Activated CD4-positive, alpha-beta T cell treated with anti-CD3 and anti-CD28 coated beads, Interleukin-2, amount 10 ng/mL, durations not matched to agents 7 days and 5 days (primary cell): ENCODE measurements around the gene ZNF609. TPM values are rescaled to one million over a fixed set of nuclear protein-coding genes. Genes with fewer than 3 reads are reported as not detected.

Source experiments
- CTCF ChIA-PET: fragments of 350-600 bp; sonication (Branson Sonifier 250); formaldehyde crosslinking; loops from one replicate; lab custom pipeline; 2021; ENCODE audit warnings: antibody characterized with exemption; lab: Charles Lee
- POLR2A ChIA-PET: fragments of 350-600 bp; sonication (Branson Sonifier 250); formaldehyde crosslinking; loops from one replicate; lab custom pipeline; 2021; ENCODE audit warnings: antibody characterized with exemption; lab: Charles Lee
- DNase-seq: peaks from one replicate; pipeline ENCODE4 v3.0.0-alpha.2; 2020
- H3K27ac Mint-ChIP-seq: one replicate; pipeline ENCODE4 v1.8.0; 2021; ENCODE audit warnings: mild to moderate bottlenecking, moderate library complexity, mixed read lengths
- H3K27me3 Mint-ChIP-seq: one replicate; pipeline ENCODE4 v1.8.0; 2021; ENCODE audit warnings: mixed read lengths
- H3K36me3 Mint-ChIP-seq: one replicate; pipeline ENCODE4 v1.8.0; 2021; ENCODE audit warnings: low read depth, mixed read lengths
- H3K4me1 Mint-ChIP-seq: one replicate; pipeline ENCODE4 v1.8.0; 2021; ENCODE audit warnings: mixed read lengths
- H3K4me3 Mint-ChIP-seq: one replicate; pipeline ENCODE4 v1.8.0; 2021; ENCODE audit warnings: mild to moderate bottlenecking, moderate library complexity, mixed read lengths
- H3K9me3 Mint-ChIP-seq: one replicate; pipeline ENCODE4 v1.8.0; 2021; ENCODE audit warnings: mixed read lengths
- total RNA-seq, 2 experiments: library from RNA; stranded (reverse); gene quantifications; one replicate each; pipeline ENCODE4 v1.2.3, GENCODE V29; 2021

Gene ZNF609
- total RNA-seq, 2 experiments from 2014 or later: 38.9 to 42.1 TPM

- Mint-ChIP-seq H3K27ac (no peak overlapping the region), H3K27me3 (no peaks in the 10 kb centered on the region), H3K36me3 (peaks cover 30% of the 10 kb centered on the region), H3K4me3 (no peak overlapping the region), H3K4me1 (peaks cover 23% of the 10 kb centered on the region), H3K9me3 (no peaks in the 10 kb centered on the region)
- POLR2A ChIA-PET: no interaction called here
- no peak for DNase-seq
- CTCF ChIA-PET: interaction anchor here (1.0 to 1.7 kb wide), 2 partner anchors 11 to 16 kb away, joined by 3 to 4 read pairs; no protein-coding TSS in a partner anchor
Observed at GRCh38 chr15:64519897-64520296, 59.5 kb downstream of the ZNF609 start.

GRCh38 chr15:64521201-64521600 lies 60.8 kb downstream of the ZNF609 start:
- ChIA-PET POLR2A (no interaction called here), CTCF (interaction anchor here (0.6 to 0.9 kb wide), 2 partner anchors 11 to 499 kb away, joined by 3 read pairs; no protein-coding TSS in a partner anchor)

GRCh38 chr15:64521726-64522164 lies 61.4 kb downstream of the ZNF609 start:
- Mint-ChIP-seq H3K9me3 (no peaks in the 10 kb centered on the region), H3K27me3 (no peaks in the 10 kb centered on the region), H3K4me1 (peaks cover 25% of the 10 kb centered on the region), H3K27ac (no peak overlapping the region), H3K36me3 (peaks cover 32% of the 10 kb centered on the region), H3K4me3 (no peak overlapping the region)
- ChIA-PET POLR2A (no interaction called here), CTCF (interaction anchor here (0.9 kb wide), 1 partner anchor 11 kb away, joined by 3 read pairs; no protein-coding TSS in a partner anchor)
- no peak for DNase-seq

More at GRCh38 chr15:64521201-64521600, 60.8 kb downstream of the ZNF609 start:
- DNase-seq: no peak
- Mint-ChIP-seq H3K9me3 (no peaks in the 10 kb centered on the region), H3K27ac (no peak overlapping the region), H3K27me3 (no peaks in the 10 kb centered on the region), H3K4me3 (no peak overlapping the region), H3K36me3 (peaks cover 33% of the 10 kb centered on the region), H3K4me1 (peaks cover 23% of the 10 kb centered on the region)

- ChIA-PET POLR2A (no interaction called here), CTCF (interaction anchor here (0.8 kb wide), 1 partner anchor 114 kb away, joined by 3 read pairs; no protein-coding TSS in a partner anchor)
Observed at GRCh38 chr15:64522226-64522823, 61.9 kb downstream of the ZNF609 start.

GRCh38 chr15:64523240-64523639 lies 62.9 kb downstream of the ZNF609 start:
- Mint-ChIP-seq H3K36me3 (peaks cover 29% of the 10 kb centered on the region), H3K27me3 (no peaks in the 10 kb centered on the region), H3K4me1 (peaks cover 32% of the 10 kb centered on the region), H3K27ac (no peak overlapping the region), H3K4me3 (no peak overlapping the region), H3K9me3 (no peaks in the 10 kb centered on the region)
- ChIA-PET CTCF (interaction anchor here (0.6 to 0.8 kb wide), 3 partner anchors 10 to 113 kb away, joined by 3 read pairs; no protein-coding TSS in a partner anchor), POLR2A (no interaction called here)
- no peak for DNase-seq

More at GRCh38 chr15:64522226-64522823, 61.9 kb downstream of the ZNF609 start:
- no peak for DNase-seq
- Mint-ChIP-seq H3K27ac (no peak overlapping the region), H3K27me3 (no peaks in the 10 kb centered on the region), H3K9me3 (no peaks in the 10 kb centered on the region), H3K4me3 (no peak overlapping the region), H3K36me3 (peaks cover 30% of the 10 kb centered on the region), H3K4me1 (peaks cover 31% of the 10 kb centered on the region)

GRCh38 chr15:64524778-64525177 lies 64.4 kb downstream of the ZNF609 start:
- H3K4me3 Mint-ChIP-seq: no peak overlapping the region
- H3K36me3 Mint-ChIP-seq: peaks cover 39% of the 10 kb centered on the region
- H3K9me3 Mint-ChIP-seq: peaks cover 5% of the 10 kb centered on the region
- DNase-seq: no peak
- H3K27me3 Mint-ChIP-seq: no peaks in the 10 kb centered on the region
- no peak overlapping the region for H3K27ac Mint-ChIP-seq
- H3K4me1 Mint-ChIP-seq: peaks cover 25% of the 10 kb centered on the region
- ChIA-PET POLR2A (no interaction called here), CTCF (interaction anchor here (0.6 to 1.7 kb wide), 2 partner anchors 22 to 87 kb away, joined by 3 to 4 read pairs; no protein-coding TSS in a partner anchor)

- no peaks in the 10 kb centered on the region for H3K27me3 Mint-ChIP-seq
- peaks cover 40% of the 10 kb centered on the region for H3K36me3 Mint-ChIP-seq
- no peak overlapping the region for H3K27ac Mint-ChIP-seq
- CTCF ChIA-PET: interaction anchor here (0.7 to 1.7 kb wide), 2 partner anchors 23 to 55 kb away, joined by 3 to 4 read pairs; no protein-coding TSS in a partner anchor
- H3K4me3 Mint-ChIP-seq: no peak overlapping the region
- peaks cover 34% of the 10 kb centered on the region for H3K4me1 Mint-ChIP-seq
- peaks cover 5% of the 10 kb centered on the region for H3K9me3 Mint-ChIP-seq
- no peak for DNase-seq
- POLR2A ChIA-PET: interaction anchor here (0.7 kb wide), 1 partner anchor 181 kb away, joined by 9 read pairs; no protein-coding TSS in a partner anchor
Observed at GRCh38 chr15:64525828-64526530, 65.6 kb downstream of the ZNF609 start.

GRCh38 chr15:64527263-64527984 lies 67.0 kb downstream of the ZNF609 start:
- peaks cover 43% of the 10 kb centered on the region for H3K4me1 Mint-ChIP-seq

GRCh38 chr15:64528871-64529270 lies 68.5 kb downstream of the ZNF609 start:
- no peak overlapping the region for H3K27ac Mint-ChIP-seq
- H3K9me3 Mint-ChIP-seq: peaks cover 5% of the 10 kb centered on the region
- no peak for DNase-seq
- POLR2A ChIA-PET: no interaction called here
- H3K4me3 Mint-ChIP-seq: no peak overlapping the region
- CTCF ChIA-PET: no interaction called here
- H3K27me3 Mint-ChIP-seq: no peaks in the 10 kb centered on the region
- H3K4me1 Mint-ChIP-seq: peaks cover 55% of the 10 kb centered on the region
- H3K36me3 Mint-ChIP-seq: peaks cover 44% of the 10 kb centered on the region

More at GRCh38 chr15:64527263-64527984, 67.0 kb downstream of the ZNF609 start:
- Mint-ChIP-seq H3K4me3 (no peak overlapping the region), H3K27me3 (no peaks in the 10 kb centered on the region), H3K36me3 (peaks cover 38% of the 10 kb centered on the region), H3K27ac (no peak overlapping the region), H3K9me3 (peaks cover 5% of the 10 kb centered on the region)
- POLR2A ChIA-PET: no interaction called here
- CTCF ChIA-PET: no interaction called here
- DNase-seq: no peak

- POLR2A ChIA-PET: no interaction called here
- peaks cover 5% of the 10 kb centered on the region for H3K9me3 Mint-ChIP-seq
- CTCF ChIA-PET: interaction anchor here (0.7 to 1.0 kb wide), 3 partner anchors 10 to 89 kb away, joined by 3 read pairs; no protein-coding TSS in a partner anchor
- no peaks in the 10 kb centered on the region for H3K27me3 Mint-ChIP-seq
- no peak overlapping the region for H3K27ac Mint-ChIP-seq
- no peak overlapping the region for H3K4me3 Mint-ChIP-seq
- H3K36me3 Mint-ChIP-seq: peaks cover 38% of the 10 kb centered on the region
- H3K4me1 Mint-ChIP-seq: peaks cover 58% of the 10 kb centered on the region
- DNase-seq: no peak
Observed at GRCh38 chr15:64530472-64530871, 70.1 kb downstream of the ZNF609 start.

- peaks cover 61% of the 10 kb centered on the region for H3K4me1 Mint-ChIP-seq
- POLR2A ChIA-PET: no interaction called here
Observed at GRCh38 chr15:64530918-64531317, 70.5 kb downstream of the ZNF609 start.

More at GRCh38 chr15:64530918-64531317, 70.5 kb downstream of the ZNF609 start:
- H3K36me3 Mint-ChIP-seq: peaks cover 38% of the 10 kb centered on the region
- peaks cover 5% of the 10 kb centered on the region for H3K9me3 Mint-ChIP-seq
- no peak overlapping the region for H3K4me3 Mint-ChIP-seq
- no peak for DNase-seq
- CTCF ChIA-PET: interaction anchor here (0.7 to 1.0 kb wide), 3 partner anchors 11 to 89 kb away, joined by 3 read pairs; no protein-coding TSS in a partner anchor
- H3K27ac Mint-ChIP-seq: no peak overlapping the region
- H3K27me3 Mint-ChIP-seq: no peaks in the 10 kb centered on the region
